ENCODE results near the gene RALGPS1.

DNA sequence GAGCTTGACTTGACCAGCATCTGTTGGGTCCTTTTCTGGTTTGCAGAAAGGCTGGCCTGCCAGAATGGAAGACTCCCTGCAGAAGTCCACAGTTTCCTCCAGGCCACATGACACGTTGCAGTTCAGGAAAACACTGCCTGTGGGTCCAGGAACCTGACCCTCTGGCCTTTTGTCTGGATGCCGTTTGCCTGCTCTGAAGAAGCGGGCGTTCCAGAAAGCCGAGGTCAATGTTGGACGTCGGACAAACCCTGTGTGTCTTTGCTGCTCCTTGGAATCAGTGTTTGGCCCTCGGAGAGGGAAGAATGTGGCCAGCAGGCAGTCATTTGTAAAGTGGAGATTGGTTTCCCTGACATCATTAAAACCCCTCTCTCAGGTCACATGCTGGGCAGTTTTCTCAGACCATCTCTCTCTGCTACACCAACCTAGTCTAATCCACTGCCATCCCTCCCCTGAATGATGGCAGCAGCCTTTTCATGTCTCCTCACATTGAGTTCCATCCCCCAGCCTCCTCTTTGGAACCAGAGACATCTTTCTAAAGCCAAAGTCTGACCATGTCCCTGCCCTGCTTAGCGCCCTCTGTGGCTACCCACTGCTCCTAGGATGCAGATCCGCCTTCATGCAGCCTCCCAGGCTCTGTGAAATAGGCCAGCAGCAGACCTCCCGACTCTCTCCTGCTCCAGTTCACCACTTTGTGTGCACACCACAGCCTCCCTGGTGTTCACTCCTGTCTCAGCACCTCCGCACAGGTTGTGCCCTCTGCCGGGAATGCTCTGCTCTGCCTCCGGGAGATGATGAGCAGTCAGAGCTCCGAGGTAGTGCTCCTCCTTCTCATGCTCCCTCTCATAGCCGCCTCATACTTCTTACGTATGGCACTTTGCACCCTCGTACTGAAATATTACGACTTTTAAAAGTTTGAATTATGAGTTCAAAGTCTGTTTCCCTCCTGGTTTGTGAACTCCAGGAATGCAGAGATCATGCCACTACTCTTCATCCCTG, 75.6 kb downstream of the RALGPS1 start:
- TF ChIP-seq ZNF423 (CRISPR knock-in tag; IDR thresholded peaks at IDR 0.05) (no peak), KAT7 (CRISPR knock-in tag; IDR thresholded peaks at IDR 0.05; ENCODE audit: borderline replicate concordance) (no peak), ZNF263 (CRISPR knock-in tag; IDR thresholded peaks at IDR 0.05; ENCODE audit: low read depth) (no peak)
- TF ChIP-seq, protein P1, sequence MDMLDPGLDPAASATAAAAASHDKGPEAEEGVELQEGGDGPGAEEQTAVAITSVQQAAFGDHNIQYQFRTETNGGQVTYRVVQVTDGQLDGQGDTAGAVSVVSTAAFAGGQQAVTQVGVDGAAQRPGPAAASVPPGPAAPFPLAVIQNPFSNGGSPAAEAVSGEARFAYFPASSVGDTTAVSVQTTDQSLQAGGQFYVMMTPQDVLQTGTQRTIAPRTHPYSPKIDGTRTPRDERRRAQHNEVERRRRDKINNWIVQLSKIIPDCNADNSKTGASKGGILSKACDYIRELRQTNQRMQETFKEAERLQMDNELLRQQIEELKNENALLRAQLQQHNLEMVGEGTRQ (CRISPR knock-in tag; IDR thresholded peaks at IDR 0.05), result no peak
- TF ChIP-seq, protein P2, sequence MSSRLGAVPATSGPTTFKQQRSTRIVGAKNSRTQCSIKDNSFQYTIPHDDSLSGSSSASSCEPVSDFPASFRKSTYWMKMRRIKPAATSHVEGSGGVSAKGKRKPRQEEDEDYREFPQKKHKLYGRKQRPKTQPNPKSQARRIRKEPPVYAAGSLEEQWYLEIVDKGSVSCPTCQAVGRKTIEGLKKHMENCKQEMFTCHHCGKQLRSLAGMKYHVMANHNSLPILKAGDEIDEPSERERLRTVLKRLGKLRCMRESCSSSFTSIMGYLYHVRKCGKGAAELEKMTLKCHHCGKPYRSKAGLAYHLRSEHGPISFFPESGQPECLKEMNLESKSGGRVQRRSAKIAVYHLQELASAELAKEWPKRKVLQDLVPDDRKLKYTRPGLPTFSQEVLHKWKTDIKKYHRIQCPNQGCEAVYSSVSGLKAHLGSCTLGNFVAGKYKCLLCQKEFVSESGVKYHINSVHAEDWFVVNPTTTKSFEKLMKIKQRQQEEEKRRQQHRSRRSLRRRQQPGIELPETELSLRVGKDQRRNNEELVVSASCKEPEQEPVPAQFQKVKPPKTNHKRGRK (CRISPR knock-in tag; IDR thresholded peaks at IDR 0.05; ENCODE audit: borderline replicate concordance), result no peak
- TF ChIP-seq, protein P3, sequence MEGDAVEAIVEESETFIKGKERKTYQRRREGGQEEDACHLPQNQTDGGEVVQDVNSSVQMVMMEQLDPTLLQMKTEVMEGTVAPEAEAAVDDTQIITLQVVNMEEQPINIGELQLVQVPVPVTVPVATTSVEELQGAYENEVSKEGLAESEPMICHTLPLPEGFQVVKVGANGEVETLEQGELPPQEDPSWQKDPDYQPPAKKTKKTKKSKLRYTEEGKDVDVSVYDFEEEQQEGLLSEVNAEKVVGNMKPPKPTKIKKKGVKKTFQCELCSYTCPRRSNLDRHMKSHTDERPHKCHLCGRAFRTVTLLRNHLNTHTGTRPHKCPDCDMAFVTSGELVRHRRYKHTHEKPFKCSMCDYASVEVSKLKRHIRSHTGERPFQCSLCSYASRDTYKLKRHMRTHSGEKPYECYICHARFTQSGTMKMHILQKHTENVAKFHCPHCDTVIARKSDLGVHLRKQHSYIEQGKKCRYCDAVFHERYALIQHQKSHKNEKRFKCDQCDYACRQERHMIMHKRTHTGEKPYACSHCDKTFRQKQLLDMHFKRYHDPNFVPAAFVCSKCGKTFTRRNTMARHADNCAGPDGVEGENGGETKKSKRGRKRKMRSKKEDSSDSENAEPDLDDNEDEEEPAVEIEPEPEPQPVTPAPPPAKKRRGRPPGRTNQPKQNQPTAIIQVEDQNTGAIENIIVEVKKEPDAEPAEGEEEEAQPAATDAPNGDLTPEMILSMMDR (IDR thresholded peaks at IDR 0.05), result no peak
- TF ChIP-seq, protein P4, sequence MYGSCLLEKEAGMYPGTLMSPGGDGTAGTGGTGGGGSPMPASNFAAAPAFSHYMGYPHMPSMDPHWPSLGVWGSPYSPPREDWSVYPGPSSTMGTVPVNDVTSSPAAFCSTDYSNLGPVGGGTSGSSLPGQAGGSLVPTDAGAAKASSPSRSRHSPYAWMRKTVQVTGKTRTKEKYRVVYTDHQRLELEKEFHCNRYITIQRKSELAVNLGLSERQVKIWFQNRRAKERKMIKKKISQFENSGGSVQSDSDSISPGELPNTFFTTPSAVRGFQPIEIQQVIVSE (CRISPR knock-in tag; IDR thresholded peaks at IDR 0.05; ENCODE audit: borderline replicate concordance), result no peak
- TF ChIP-seq, protein P5, sequence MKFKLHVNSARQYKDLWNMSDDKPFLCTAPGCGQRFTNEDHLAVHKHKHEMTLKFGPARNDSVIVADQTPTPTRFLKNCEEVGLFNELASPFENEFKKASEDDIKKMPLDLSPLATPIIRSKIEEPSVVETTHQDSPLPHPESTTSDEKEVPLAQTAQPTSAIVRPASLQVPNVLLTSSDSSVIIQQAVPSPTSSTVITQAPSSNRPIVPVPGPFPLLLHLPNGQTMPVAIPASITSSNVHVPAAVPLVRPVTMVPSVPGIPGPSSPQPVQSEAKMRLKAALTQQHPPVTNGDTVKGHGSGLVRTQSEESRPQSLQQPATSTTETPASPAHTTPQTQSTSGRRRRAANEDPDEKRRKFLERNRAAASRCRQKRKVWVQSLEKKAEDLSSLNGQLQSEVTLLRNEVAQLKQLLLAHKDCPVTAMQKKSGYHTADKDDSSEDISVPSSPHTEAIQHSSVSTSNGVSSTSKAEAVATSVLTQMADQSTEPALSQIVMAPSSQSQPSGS (CRISPR knock-in tag; IDR thresholded peaks at IDR 0.05; ENCODE audit: borderline replicate concordance, low read depth), result no peak
